Pons (tissue), 1 donor: ENCODE data around the gene EID1.
"Not testable (repeated sequence)": the region's sequence is repeated elsewhere in the genome, so short reads cannot be mapped to it uniquely, and the experiment has no call there.

Source experiments
- DNase-seq: peaks from one replicate; pipeline ENCODE4 v3.0.0-alpha.2; 2016; ENCODE audit warnings: low spot score

EID1 gene

GRCh38 chr15:48910554-48910953, 32.6 kb downstream of the EID1 start:
- not testable (repeated sequence) for DNase-seq

GRCh38 chr15:48913141-48913540, 35.2 kb downstream of the EID1 start:
- no peak for DNase-seq

DNA sequence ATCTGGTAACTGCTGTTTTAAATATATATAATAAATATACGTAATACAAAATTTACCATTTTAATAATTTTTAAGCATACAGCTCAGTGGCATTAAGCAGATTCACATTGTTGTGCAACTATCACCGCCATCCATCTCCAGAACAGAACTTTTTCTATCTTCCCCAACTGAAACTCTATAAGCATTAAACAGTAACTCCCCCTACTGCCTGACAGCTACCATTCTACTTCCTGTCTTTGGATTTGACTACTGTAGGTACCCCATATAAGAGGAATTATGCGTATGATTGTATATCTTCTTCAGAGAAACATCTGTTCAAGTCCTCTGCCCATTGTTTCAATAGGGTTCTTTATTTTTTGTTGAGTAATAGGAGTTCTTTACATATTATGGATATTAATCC, 36.8 kb downstream of the EID1 start:
- DNase-seq = no peak

DNA sequence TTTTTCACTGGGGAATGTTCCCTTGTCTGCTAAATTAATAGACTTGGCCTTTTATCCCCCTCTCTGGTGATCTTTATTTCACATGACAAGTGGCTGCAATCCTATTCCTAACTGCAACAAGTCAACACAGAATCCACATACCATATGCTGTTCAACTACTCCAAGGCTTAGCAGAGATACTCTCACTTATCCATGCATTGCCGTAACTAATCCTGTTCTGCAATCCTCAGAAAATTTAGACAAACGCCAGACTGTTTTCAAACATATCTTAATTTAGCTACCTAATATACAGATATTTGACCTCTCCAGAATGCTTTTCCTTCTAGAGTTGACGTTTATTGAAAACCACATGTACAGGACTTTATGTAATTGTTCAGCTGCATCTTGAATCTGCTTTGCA, 37.9 kb downstream of the EID1 start:
- no peak for DNase-seq

DNA sequence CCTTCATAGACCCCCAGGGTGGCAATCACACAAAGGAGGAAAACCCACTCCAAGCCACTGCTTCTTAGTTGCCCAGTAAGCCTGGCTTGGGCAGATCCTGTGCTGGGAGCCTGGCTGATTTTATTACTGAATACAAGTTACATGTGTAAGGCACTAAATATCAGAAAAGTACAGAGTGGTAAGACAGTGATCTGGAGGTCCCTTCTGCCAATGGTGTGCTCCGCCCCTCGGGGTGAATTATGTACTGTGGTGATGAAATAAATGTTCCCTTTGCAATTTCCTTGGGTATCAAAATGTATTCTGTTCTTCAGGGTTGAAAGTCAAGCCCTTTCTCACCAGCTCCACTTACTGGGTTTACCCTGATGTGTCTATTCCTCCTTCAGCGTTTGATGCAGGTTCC, 38.8 kb downstream of the EID1 start:
- DNase-seq = no peak

DNA sequence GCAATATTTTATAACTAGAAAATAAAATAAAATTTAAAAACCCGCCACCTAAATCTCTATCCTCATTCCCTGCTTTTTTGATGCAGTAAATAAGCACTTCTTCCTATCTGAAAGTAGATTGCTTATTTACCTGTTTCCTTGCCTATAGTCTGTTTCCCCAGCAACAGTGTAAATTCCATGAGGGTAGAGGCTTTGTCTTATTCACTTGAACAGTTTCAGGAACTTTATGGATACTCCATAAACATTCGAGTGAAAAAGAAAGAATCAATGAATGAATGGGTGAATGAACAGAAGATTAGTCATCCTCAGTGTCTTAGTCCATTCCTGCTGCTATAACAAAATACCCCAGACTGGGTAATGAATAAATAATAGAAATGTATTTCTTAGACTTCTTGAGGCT, 44.1 kb downstream of the EID1 start:
- no peak for DNase-seq

DNA sequence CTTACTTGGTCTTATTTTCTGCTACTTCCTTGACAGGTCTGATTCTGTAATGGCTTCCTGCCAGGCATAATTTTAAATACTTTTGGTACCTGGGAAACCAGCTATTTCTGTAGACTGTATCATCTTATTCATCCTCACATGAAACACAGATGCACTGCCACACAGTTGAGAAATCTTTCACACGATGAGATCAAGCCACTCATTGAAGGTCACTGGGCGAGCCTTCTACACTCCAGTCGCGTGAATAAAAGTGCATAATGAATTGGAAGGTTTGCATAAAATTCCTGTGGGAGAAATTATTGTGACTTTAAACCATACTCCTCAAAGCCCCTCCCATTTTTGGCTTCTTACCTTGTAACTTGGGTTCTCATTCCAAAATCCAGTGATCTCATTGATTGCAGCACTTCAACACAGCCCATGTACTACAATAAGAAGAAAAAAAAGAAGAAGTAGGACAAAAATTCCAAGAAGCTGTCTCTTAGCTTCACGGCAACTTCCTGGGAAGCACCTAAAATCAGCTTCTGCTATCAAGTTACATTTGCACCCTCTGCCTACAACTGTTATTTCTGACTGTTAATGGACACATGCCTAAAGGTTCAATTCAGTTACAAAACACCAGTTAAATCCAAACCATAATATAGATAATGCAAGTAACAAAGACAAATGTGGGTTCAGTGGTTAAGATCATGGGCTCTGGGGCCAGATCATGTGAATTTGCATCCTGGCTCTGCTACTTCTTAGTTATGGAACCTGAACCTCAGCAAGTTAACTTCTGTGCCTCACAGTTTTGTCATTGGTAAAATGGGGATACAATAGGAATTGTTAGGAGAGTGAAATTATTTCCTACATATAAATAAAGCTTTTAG, 46.8 kb downstream of the EID1 start:
- no peak for DNase-seq

GRCh38 chr15:48925714-48926223, 47.8 kb downstream of the EID1 start:
- no peak for DNase-seq

DNA sequence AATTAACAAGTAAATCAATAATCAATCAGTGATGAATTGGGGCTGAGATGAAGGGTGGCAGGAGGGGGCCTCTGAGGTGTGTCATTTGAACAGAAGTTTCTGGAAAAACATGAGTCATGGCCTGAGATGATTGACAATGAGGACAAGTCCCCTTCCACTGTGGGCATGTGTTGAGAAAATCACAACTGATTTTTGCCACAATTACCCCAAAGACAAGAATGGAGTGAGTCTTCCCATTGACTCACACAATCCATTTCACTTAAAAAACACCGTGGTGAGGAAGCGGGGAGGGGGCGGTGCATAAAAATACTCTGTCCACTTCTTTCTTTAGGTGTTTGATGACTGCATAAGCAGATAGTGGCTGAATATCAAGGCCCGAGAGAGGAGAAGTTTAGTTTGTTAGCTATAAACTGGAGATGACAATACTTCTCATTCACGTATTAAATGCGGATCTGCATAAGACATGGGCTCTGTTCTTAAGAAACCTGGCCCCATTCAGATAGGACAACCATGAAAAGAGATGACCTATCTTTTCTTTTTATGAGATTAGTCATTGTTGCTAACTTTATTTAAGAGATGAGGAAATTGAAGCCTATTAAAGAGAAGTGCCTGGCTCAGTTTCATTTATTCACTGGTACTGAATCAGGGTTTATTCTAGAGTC, 51.1 kb downstream of the EID1 start:
- DNase-seq = no peak

GRCh38 chr15:48929661-48930060, 51.7 kb downstream of the EID1 start:
- DNase-seq = no peak
